Stomach (tissue), 4 donors: ENCODE data around the gene BCAS3.

Experiments
- EP300 ChIP-seq: sonication (generic); formaldehyde crosslinking; IDR thresholded peaks from one replicate; pipeline ENCODE4 v1.6.1; 2017; ENCODE audit warnings: antibody characterized with exemption
- POLR2A ChIP-seq, 4 donors: fragments of 450-650 bp; IDR thresholded peaks; one replicate each; pipeline ENCODE4 v1.6.1; 2016; ENCODE audit warnings: antibody characterized with exemption in 4 of 4, control low read depth in 2 of 4, mild to moderate bottlenecking in 1 of 4, moderate library complexity in 1 of 4
- TF ChIP-seq, protein P1 (sequence below), 7 experiments: fragments of 450-650 bp in 4 of 7; fragments of 200-600 bp in 3 of 7; sonication (generic) in 3 of 7; IDR thresholded peaks; one replicate each; pipeline ENCODE4 v1.5.1; 2016 to 2019; ENCODE audit warnings: antibody characterized with exemption in 7 of 7, control low read depth in 2 of 7, mild to moderate bottlenecking in 1 of 7

DNA sequence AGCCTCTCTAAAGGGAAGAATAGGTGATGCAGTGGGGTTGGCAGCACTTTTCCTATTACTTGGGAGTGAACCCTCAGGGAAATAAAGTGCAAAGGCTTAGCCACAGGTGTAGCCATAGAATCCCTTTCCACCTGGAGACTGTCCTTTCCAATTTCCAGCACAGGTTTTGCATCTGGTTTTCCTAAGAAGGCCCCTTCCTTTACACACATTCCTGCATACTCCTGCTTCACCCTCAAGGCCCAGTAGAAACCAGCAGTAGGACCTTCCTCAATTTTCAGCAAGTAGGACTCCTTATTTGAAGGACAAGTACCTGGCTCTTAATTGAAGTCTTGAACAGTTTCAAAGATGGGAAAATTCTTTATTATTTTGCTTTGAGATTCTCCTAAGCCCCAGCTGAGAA is 550.2 kb downstream of the BCAS3 start:
- TF ChIP-seq, protein P1, sequence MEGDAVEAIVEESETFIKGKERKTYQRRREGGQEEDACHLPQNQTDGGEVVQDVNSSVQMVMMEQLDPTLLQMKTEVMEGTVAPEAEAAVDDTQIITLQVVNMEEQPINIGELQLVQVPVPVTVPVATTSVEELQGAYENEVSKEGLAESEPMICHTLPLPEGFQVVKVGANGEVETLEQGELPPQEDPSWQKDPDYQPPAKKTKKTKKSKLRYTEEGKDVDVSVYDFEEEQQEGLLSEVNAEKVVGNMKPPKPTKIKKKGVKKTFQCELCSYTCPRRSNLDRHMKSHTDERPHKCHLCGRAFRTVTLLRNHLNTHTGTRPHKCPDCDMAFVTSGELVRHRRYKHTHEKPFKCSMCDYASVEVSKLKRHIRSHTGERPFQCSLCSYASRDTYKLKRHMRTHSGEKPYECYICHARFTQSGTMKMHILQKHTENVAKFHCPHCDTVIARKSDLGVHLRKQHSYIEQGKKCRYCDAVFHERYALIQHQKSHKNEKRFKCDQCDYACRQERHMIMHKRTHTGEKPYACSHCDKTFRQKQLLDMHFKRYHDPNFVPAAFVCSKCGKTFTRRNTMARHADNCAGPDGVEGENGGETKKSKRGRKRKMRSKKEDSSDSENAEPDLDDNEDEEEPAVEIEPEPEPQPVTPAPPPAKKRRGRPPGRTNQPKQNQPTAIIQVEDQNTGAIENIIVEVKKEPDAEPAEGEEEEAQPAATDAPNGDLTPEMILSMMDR (IDR thresholded peaks at IDR 0.05) = no peak
- no peak for TF ChIP-seq POLR2A (IDR thresholded peaks at IDR 0.05)
- no peak for TF ChIP-seq EP300
